Middle frontal gyrus (tissue), 1 donor: ENCODE measurements around the gene CWC15.
"Not testable (repeated sequence)": the region's sequence is repeated elsewhere in the genome, so short reads cannot be mapped to it uniquely, and the experiment has no call there.

ENCODE experiments used
- DNase-seq: peaks from one replicate; pipeline ENCODE4 v3.0.0-alpha.2; 2015; ENCODE audit warnings: low spot score; ENCODE audit errors: extremely low spot score

The CWC15 gene

DNA sequence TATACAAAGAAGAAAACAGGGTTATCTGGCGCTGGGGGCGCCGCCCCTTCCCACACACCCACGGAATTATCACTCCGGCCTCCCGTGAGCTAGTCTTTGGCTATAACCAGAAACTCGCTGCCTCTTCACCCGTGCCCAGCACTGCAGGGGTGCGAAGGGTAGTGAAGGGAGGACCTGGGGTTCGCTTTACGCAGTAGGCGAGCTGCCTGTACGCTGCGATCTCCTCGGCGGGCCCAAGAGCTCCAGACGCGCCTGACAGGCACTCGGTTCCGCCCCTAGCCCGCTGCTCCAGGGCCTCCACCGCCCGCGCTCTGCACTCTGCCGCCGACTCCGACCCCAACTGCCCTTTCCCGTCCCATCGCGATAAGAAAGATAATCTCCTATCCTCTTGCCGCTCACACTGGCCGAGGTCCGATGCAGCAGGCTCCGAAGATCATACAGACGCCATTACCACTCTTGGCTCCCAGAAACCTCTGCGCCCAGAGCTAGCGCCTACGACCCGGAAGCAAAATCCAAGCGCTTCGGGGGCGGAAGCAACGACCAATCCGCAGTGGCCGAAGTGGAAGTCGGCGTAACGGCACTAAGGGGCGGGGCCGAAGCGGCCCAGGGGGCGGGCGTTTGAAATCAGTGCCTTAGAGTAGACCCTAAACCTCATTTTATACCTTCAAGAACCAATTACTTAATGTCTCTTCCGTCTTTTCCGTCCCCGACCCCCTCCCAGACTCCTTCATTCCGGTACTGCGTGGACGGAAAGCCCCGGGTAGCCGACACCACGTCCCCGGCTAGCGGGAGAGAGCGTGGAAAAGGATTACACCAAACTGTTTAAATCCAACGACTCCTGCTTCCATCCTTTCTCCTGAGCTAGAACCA lies at the start of gene CWC15, which contains the start of gene KDM4D:
CWC15 (minus strand) TSS at position 458 of the 870 bp plus-strand sequence. CDS start 1,371 bp downstream, outside the sequence.
KDM4D (plus strand) TSS at position 611 of the 870 bp plus-strand sequence. CDS start 23,664 bp downstream, outside the sequence.
- DNase-seq = peak; percentile 96

DNA sequence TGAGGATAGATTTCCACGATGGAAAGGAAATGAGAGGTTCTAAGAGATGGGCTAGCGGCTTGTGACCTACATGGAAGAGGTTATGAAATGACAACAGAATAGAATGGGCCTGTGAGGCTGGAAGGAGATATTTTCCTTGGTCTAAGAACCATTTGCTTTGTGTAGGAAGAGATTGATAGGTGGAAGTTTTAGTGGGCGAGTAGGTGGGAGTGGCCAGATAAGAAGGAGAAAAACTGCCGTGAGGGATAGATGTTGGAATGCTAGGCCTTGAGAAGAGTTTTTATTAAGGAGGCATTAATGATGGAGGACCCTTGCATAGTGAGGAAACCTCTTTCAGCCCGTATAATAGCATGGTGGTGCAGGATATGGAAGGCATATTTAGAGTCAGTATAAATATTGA lies 48.1 kb upstream of the CWC15 start:
- DNase-seq = not testable (repeated sequence)

DNA sequence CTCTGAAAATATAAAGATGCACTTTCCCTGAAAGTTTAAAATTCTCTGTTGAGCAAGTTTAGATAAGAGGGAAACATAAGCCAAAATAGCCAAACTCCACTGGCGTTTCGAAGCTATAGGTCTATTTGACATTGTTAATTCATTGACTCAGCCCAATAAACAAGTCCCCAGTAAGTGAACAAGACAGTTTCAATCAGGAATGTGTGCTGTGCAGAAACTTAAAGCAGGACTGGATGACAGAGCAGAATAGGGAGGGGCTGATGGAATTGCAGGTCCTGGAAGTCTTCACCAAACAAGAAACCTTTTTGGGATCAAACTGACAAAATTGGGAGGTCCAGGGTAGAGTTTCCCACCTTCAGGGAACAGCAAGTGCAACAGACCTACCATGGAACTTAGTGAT lies 42.8 kb upstream of the CWC15 start:
- no peak for DNase-seq

DNA sequence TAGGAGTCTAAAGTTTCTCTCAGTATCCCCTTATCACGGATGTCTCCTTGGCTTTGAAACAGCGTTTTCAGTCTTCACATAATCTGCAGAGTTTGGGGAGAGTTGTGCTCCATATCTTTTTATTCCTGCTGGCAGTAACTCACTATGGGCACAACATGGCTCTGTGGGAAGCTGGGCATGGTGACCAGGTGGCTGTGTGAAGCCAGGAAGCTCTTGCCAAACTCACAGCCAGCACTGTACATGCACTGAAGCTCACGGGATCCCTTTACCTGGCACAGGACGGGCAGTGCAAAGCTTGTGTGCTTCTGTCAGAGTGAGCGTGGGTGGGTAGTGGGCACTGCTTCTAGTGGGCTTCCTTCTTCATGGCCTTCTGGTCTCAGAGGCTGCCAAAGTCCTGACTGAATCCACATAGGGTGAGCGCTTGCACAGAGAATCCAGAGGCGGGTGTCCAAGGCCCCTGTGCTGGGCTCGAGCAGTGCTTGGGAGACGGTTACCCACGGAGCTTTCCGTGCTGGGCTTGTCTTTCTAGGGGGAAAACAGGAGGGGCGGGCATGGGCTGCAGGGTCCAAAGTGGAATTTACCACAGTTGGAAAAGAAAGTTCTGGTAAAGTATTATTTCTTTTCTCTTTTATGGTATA lies 40.9 kb upstream of the CWC15 start:
- DNase-seq = no peak

DNA sequence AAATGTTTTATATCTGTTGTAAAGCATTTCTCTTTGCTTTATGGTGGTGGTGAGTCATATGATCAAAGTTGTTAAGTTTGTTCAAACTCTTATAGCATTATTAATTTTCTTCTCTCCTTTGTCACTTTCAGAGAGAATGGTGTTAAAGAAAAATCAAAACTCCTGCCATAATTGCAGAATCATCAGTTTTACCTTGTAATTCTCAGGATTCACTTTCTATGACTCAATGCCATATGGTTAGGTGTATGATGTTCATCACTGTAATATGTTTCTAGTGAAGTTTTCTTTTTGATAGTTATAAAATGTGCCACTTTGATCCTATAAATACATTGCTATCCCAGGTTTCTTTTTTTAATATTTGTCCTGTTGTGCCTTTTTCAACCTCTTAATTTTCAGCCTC lies 38.0 kb upstream of the CWC15 start:
- DNase-seq = no peak

DNA sequence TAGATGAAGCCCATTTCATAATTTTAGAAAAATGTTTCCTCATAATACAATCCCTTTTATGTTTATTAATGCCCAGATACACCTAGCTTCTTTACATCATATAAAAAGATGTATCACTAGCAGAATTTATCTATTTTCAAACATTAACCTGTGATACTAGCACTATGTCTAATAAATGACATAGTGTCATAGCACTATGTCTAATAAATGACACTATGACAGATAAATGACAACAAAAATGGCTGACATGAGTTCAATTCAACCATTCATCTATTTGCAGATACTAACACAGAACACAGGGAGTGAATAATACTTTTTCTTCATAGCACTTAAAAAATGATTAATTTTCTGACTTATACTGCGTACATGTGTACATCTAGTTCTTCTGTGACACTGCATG lies 32.3 kb upstream of the CWC15 start:
- DNase-seq = no peak

DNA sequence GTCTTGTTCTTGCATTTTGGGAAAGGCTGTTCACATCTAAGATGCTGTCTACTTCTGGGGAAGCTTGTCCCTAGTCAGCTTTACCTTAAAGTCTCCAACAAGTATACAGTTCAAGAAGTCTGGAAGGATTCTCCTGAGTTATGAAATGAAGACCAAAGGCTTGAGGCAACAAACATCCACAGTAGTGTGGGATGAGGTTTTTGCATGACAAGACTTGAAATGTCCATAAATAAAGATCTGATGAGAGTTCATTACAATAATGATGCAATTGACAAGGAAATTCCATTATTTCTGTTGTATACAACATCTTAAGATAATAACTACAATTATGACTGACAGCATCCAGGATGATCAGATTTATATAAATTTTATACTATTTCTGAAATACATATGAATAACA lies 30.4 kb upstream of the CWC15 start:
- DNase-seq = no peak

DNA sequence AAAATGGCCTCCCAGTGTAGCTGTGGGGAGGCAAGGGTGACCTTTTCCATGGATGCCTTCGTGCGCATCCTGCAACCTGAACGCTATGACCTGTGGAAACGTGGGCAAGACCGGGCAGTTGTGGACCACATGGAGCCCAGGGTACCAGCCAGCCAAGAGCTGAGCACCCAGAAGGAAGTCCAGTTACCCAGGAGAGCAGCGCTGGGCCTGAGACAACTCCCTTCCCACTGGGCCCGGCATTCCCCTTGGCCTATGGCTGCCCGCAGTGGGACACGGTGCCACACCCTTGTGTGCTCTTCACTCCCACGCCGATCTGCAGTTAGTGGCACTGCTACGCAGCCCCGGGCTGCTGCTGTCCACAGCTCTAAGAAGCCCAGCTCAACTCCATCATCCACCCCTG lies 24.9 kb upstream of the CWC15 start:
- DNase-seq = no peak

DNA sequence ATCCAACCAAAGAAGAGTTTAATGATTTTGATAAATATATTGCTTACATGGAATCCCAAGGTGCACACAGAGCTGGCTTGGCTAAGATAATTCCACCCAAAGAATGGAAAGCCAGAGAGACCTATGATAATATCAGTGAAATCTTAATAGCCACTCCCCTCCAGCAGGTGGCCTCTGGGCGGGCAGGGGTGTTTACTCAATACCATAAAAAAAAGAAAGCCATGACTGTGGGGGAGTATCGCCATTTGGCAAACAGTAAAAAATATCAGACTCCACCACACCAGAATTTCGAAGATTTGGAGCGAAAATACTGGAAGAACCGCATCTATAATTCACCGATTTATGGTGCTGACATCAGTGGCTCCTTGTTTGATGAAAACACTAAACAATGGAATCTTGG lies 24.1 kb upstream of the CWC15 start:
- DNase-seq = no peak

DNA sequence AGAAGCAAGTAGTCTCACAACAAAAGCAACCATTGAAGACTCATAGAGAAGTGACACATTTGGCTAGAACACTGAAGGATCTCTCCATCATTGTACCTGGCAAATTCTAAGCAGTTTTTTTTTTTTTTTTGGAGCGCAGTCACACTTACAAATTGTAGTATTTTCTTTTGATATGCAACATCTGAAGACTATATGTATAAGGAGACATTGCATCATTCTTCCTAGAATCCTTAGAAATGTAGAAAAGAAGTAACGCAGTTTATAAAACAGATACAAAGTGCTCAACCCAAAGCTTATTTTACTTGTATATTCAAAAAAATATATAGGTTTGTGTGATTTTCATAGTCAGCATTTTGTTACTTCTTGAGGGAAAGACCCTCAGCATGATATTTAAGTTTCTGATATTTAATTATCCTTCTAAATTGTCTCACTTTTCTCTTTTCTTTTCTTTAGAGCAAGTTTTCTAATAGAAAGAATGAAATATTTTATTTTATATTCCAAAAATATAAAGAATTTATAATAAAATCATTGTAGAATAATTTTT lies 20.1 kb upstream of the CWC15 start:
- no peak for DNase-seq

DNA sequence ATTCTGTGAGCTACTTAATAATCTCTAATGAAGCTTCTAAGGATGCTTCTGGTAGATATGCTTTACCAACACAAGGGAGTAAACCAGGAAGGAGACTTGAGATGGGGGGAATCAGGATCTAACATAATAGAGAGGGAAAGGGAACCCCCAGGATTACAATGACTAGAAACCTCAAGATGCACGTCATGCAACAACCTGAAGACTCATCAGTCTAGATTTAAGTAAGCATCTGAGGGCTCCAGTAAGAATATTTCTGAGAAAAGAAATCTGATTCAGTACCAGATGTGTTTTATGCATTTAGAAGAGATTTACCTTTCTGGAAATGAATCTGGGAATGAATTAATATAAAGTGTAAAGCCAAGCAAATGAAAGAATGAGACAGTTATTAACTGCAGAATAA lies 15.4 kb upstream of the CWC15 start:
- DNase-seq = no peak

DNA sequence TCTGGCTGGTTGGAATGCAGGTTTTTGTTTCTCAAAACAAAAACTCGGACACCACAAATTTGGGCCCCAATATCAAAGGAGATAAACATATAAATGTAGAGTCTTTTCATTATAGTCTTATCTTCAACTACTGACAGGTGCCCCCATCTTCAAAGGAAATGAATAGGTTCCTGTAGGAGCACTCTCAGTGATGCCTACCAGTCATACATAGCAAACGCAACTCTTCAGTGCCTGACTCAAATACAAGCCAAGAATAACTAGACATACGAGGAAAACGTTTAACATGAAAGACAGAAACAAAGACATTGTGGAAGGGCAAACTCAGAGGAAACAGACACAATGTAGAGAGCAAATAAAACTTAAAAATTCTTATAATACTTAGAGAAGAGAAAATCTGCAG lies 14.0 kb upstream of the CWC15 start:
- DNase-seq = no peak

DNA sequence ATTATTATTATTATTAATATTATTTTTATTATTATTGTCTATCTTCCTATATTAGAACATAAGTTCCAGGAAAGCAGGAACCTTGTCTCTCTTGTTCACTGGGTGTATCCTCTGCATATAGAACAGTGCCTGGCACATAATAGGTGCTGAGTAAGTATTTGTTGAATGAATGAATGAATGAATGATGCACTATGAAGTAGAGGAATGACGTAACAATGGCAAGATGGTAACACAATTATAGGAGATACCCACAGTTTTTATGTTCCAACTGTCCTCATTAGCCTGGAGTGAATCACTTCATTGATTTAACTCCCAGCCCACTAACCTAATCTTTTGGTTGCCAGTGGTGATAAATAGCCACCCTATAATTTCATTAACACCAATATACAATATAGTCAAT lies 2.2 kb upstream of the CWC15 start:
- no peak for DNase-seq

DNA sequence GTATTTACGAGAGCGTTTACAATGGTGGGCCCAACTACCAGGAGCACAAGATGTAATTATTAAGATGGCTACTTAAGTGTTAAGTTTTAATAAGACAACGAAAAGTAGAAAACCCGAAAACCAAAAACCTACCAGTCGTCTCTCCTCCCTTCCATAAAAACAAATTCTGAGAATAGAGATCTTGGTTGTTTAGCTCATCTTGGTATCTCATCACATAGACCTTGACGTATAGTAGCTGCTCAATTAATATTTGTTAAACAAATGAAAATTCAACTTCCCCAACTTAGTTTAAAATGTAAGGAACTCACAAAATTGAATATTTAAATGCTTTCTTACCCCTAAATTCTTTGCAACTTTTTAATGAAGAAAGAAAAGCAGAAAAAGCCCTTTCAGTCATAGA lies 822 bp upstream of the CWC15 start:
- DNase-seq = no peak

DNA sequence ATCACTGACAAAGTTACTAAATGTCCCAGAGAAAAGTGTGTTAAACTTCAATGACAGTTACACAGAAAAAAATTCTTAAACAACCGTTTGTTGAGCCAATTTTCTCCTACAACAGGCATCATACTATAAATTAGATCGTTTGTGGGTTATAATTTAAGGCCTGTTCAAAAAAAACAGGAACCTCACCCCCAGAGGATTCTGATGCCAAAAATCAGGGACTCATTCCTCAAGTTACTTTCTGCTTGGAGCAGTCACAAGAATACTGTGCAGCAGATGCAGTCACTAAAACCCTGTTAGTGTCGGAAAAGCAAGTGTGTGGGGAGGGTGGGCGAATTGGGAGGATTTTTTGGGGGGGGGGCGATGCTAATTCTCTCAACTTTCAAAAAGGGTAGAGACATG lies 657 bp downstream of the CWC15 start:
- DNase-seq = no peak

DNA sequence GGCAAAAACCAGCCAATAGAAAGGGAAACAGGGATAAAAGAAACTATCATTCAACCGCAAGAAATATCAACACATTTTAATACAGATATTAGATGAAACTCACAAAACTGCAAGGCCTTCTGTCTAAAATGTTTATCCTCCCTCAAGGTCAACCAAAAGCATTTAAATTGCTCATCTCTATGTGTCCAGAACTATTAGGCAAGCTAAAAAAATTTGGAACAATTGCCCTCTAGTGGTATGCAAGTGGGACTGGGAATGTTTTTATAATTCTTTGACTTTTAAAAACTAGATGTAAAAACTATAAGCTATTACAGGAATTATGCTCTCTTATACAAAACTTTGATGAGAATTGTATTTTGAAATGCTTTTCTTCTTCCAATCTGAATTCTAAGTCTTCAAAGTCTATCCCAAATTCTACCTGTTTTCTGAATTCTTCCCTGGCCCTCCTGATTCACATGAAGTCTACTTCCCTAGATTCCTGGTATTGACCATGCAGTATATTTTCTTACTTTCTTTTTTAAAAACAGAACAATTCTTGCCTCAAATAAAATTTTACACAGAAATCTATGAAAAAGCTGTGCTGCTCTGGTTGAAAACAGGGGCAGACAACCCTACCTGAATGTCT lies 4.9 kb downstream of the CWC15 start:
- no peak for DNase-seq

DNA sequence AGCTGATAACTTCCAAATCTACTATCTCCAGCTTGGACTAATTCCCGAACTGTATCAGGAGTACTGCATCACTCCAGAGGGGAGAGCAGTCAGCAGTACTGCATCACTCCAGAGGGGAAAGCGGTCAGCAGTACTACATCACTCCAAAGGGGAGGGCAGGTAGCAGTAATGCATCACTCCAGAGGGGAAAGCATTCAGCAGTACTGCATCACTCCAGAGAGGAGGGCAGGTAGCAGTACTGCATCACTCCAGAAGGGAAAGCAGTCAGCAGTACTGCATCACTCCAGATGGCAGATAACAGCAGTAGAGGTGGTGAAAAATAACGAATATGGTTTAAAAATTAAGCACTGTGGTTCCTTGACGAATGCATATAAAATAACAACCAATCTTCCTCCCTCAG lies 8.4 kb downstream of the CWC15 start:
- no peak for DNase-seq

DNA sequence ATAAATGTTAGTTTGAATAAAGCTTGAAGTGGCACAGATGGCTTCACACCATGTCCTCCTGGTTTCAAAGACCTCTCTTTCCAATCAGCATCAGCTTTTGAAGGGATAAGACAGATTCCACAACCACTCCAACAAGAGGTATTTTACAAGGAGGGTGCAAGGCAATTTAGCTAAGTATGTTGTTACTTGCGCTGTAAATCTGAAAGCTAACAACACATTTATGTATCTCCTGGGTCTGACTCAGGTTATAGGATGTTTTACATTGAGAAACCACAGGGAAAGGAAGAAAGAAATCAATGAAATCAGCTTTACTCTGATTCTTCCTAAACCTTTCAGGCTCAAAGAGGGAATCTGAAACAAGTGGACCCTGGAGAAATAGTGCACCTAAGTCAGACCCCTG lies 12.1 kb downstream of the CWC15 start:
- DNase-seq = no peak

DNA sequence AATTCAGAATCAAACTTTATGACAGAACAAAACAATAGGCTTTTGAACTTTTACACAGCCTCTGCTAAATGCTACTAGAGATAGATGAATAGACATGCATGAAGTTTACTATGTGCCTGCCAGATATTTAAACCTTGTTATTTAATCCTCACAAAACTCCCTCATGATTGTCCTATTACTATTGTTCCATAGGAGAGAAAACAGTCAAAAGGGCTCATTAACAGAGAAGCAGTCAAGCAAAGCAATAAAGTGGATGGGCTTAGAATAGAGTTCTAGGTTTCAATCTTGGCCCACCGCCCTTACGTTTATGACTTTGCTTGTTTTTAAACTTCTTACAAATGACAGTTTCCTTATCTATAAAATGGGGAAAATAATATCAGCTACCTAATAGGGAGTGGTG lies 12.9 kb downstream of the CWC15 start:
- DNase-seq = no peak

DNA sequence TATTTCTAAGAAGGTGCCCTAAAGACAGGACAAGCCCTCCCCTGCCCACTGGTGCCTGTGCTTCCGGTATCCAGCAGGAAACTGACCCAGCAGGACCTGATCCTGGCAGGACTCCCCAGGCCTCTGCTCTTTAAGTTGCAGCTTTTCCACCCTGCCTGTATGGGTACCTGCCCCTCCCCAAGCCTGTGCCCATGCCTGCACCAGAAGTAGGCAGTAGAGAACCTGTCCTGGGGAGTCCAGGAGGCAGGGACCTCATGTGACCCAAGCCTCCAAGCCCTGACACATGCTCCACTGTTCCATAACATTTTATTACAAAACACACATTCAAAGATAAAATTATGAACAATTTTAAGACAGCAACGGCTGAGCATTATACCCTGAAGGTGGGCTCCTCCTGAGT lies 14.2 kb downstream of the CWC15 start:
- DNase-seq = no peak

DNA sequence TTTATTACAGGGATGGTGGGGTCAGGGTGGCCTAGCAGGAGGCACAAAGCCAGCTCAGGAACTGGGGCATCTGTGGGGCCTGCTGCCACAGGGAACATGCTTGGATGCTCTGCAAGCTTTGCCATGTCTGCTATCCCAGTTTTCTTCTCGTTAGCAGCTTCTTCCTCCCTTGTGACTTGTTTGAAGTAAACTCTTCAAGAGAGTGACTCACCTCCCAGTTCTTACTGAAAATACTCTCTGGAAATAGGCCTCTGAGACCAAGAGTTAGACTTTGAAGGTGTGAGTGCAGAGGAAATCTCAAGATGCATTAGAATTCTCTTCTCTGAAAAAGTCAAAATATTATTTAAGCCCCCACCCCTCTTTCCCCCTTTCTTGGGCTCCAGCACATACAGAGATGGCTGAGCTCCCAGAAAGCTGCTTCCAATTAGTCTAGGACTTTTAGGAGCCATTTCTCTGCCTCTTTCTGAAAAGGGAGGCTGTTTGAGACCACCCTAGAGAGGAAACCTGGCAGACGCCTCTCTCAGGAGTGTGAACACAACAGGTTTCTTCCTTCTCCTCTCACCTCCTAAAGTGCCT lies 15.1 kb downstream of the CWC15 start:
- no peak for DNase-seq

DNA sequence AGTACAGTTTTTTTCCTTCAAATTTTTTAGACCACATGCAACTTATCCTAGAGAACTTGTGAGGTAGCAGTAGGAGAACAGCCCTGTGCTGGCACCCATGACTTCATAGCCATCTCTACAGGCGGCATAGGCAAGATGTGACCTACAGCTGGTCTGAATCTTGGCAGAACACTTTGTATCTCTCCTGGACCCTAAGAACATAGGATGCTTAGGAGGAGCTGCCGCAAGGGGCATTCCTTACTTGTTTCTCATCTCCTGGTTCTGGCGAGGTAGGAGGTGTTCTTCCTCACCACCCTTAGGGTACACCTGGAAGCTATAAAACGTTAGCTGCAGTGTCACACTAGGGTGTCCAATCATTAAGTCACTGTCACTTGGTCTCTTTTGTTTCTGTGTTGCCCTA lies 16.4 kb downstream of the CWC15 start:
- no peak for DNase-seq
